ENCODE measurements around the gene GYS2.

Gene GYS2

DNA sequence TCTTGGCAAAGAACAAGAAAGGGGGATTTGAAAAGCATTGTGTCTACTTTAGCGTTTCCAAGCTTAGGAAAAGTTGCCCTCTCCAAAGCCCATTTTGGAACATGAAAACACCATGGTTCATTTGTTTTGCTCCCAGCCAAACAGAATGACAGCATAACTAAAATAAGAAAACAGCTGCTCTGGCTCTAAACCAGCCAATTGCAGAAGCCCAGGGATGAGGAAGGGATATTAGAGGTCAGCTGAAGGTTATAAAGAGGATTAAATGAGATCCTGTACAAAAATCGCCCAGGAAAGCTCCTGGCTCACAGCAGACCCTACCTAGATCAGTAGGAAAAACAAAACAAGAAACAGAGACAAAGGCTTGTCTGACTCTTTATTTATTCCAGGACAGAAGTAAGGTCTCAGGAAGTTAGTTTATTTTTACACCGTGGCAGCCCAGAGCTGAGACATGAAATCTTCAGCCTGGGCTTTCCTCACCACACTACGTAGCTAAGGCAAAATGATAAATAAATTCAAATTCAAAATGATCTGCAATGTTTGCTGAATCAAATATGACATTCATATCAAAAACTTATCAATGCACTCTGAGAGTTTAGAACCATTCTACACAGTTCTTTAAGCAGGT is 52.7 kb downstream of the GYS2 start:
- no peak for DNase-seq

GRCh38 chr12:21547437-21547836 is 57.2 kb downstream of the GYS2 start:
- DNase-seq, result no peak

DNA sequence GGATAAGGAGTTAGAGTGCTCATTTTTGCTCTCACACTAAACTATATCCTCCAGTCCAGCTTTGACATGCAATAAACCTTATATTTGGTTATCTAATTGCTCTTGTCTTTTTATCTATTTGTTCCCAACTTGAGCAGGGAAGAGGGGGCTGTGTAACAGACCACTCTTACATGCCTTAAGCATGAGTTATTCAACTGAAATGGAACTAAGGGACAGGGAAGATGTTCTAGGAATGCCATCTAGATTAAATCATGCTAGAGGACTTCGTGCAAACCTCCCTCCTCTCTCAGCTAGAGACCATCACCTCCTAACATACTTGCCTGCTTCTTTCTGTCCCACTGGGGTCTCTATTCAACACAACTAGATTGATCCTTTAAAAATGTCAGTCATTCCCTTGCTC is 57.9 kb downstream of the GYS2 start:
- no peak for DNase-seq

DNA sequence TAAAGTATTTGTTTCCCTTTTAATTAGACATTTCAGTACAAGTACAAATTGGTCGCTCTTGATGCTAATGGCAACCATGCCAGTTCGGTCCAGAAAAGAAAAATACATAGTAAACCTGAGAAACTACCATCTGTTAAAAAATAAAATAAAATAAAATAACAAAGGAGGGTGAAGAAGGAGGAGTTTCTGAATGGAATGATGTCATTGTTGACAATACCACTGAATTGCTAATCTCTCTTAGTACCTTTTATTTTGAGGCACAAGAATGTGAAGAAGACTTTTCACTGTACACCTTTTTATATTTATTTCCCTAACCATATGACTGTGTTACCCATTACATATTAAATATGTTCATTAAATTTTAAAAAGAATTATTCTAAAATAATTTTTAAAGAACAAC is 59.1 kb downstream of the GYS2 start:
- DNase-seq, result no peak

GRCh38 chr12:21543151-21543550 is 61.5 kb downstream of the GYS2 start:
- DNase-seq, result no peak

GRCh38 chr12:21542403-21542802 is 62.2 kb downstream of the GYS2 start:
- no peak for DNase-seq

DNA sequence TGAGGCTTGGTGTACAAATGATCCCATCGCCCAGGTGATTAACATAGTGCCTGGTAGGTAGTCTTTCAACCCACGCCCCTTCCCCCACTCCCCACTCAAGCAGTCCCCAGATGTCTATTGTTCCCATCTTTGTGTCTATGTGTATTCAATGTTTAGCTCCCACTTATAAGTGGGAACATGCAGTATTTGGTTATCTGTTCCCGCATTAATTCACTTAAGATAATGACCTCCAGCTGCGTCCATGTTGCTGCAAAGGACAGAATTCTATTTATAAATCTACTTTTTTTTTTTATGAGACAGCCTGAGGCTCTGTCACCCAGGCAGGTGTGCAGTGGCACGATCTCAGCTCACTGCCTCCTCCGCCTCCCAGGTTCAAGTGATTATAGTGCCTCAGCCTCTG is 62.9 kb downstream of the GYS2 start:
- no peak for DNase-seq

GRCh38 chr12:21539797-21540196 is 64.8 kb downstream of the GYS2 start:
- no peak for DNase-seq

DNA sequence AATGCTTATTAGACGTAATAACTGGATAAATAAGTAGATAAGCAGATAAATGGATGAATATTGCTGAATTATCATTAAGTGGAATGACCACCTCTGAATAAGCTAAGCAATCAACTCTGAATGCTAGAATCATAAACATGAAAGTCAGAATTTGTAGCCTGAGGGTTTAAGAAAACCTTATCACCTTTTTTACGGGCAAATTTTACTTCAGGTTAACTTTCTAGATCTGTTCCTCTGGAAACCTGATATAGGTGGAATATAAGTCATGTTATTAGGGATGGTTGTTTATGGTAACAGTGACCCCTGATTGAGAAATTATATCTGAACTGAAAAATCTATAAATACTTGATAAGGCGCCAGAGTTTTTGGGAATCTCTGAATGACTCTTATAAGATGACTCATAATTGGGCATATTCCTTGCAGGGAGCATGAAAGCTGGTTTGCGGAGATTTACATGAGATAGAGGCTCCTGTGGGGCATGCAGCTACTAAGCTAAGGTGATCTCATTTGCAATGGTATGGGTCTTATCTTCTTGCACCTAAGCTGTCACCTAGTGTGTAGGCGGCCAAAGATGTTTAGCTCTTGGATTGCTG is 66.5 kb downstream of the GYS2 start:
- DNase-seq, result no peak

DNA sequence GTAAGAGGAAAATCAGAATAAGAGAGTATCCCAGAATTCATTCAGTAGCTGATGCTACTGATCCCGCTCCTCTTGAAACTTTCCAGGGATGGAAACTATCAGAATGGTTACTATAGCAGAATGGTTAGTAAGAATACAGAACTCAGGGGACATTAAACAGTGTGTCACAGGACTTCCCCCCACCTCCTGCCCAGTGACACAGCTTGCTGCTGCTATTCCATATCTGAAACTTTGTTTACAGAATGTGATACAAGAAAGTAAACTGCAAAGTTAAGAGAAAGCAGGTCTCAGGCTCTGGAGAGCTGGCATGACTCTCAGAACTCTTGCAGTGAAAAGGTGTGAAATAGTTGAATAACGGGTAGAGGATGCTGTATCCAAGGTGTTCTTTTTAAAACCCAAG is 75.2 kb downstream of the GYS2 start:
- DNase-seq, result no peak

GRCh38 chr12:21528953-21529352 is 75.7 kb downstream of the GYS2 start:
- DNase-seq, result no peak

DNA sequence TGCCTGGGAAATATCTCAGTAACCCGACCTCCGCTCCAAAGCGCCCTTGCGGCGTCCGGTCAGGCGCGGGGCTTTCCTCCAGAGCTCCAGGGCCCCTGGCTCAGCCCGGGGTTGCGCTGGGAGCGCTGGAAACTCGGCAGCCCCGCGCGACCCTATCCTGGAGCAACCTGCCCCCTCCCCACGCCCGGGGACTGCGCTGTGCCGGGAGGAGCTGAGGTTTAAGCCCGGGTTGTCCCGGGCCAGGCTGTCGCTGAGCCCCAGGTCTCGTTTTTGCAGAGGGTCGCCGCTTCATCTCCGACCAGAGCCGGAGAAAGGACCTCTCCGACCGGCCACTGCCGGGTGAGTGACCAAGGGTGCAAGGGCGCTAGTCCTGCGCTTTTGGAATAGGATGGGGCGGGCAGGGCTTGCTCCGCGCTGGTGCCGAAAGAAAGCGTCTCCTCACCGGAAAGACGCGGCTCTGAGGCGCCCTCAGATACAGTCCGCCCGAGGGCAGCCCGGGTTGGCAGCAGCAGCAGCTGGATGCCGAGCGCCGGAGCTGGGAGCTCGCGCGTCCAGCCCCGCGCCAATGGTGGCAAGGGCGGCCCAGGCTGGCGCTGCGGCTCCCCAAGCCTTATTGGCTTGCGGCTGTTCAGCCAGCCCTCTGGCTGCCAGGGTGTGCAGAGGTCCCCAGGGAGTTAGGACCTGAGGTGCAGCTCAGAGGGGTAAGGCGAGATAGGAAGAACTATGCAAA is 77.0 kb downstream of the GYS2 start:
- peak; percentile 68 for DNase-seq

DNA sequence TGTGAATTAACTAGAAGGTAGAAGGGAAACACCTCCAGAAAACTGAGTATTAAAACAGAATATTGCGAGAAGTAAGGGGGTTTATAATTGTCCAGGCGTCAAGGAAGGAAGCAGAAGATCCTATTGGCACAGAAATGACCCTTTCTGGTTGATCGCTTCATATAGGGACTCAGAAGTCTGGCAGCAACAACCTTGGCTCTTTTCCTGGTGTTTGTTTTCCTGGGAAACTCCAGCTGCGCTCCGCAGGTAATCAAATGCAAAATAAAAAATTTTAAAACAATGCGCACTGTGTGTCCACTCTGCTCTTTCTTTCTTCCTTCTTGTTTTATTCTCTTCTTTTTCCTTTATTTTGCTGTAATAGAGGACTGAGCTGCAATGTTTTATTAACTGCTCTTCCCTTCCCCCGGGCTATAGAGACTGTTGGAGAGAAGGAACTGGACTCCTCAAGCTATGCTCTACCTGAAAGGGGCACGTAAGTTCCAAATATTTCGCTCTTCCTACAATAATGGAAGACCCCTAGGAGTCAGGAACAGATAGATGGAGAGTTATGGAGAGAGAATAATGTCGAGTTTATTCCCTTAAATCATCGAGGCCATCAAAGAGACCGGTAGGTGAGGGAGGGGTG is 77.8 kb downstream of the GYS2 start:
- DNase-seq, result no peak

DNA sequence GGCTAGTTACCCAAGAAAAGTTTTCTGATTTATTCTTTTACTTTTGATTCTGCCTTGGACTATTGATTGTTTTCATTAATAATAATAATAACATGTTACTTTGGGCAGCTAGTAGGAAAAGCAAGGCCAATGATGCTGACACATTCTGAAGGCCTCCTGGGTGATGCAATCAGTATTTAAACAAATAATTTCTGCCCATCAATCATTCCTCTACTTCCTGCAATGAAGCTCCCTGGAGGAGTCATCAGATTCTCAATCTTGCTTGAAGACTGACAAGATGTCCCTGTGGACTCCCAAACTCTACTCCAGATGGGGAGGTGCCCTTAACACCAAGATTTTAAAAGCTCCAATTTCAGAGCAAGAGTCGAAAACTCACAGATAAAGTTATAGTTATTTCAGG is 78.6 kb downstream of the GYS2 start, which contains the start of gene SPX:
SPX (plus strand) TSS at position 244 of the 400 bp plus-strand sequence. CDS start 177 bp downstream, outside the sequence.
- no peak for DNase-seq

DNA sequence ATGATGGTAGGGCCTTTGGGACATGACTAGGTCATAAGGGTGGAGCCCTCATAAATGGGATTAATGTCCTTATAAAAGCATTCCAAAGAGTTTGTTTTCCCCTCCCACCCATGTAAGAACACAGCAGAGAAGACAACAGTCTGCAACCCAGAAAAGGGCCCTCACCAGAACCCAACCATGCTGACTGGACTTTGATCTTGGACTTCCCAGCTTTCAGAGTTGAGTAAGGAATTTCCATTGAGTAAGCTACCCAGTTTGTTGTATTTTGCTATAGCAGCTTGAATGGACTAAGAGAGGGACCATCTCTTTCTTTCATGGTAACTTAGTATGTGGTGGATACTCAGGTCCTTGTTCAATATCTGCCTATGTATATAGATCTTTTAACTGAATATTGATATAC is 81.5 kb downstream of the GYS2 start:
- DNase-seq, result no peak

DNA sequence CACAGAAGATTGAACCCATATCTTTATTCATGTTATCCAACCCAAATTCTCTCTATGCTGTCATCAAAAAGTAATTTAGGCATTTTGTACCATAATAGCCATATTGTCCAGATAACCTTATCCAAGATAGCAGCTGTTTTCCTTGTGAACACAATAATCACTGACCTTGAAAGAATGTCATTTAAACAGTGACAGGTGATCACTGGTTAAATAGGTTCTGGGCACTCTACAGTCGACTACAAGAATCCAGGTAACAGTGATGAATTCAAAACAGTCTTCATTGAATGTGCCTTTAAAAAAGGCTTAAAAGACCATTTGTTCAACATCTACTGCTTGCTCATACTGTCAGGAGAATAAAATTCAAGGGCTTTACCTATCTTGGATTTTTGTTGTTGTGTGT is 83.1 kb downstream of the GYS2 start:
- DNase-seq, result no peak

DNA sequence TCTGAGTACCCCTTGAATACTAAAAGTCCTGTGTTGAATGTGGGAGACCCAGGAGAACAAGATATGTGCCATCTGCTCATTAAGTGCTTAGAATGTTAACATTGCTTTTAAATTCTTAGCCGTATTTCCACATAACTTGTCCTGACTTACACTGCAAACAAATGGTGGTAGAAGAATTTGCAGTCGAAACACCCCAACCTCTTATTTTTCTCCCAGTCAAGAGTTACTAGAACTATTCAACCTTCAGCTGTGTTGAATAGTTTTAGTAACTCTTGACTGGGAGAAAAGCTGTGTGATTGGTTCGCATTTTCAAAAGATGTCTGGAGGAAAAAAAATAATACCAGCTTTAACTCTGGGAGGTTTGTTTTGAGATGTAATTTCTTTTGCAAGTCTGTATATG is 86.2 kb downstream of the GYS2 start:
- no peak for DNase-seq

- no peak for DNase-seq
Observed at GRCh38 chr12:21516281-21516680, 88.4 kb downstream of the GYS2 start.

DNA sequence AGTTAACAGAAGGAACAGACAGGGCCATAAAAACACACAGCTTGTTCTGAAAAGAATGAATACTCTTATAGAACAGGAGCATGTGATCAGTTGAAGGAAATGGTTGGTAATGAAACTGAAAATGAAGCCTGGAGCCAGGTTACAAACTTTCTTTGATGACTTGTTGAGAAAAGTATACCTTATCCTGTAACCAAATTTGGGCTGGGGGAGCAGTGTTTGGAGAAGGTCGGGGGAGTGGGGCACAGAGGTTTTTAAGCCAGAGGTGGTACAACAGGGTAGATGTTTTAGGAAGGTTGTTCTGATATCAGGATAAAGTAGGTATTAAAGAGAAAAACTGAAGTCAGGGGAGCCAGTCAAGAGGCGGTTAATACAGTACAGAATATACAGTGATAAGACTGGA is 94.9 kb downstream of the GYS2 start:
- DNase-seq, result no peak

- DNase-seq, result no peak
Observed at GRCh38 chr12:21507849-21508248, 96.8 kb downstream of the GYS2 start.

- no peak for DNase-seq
Observed at GRCh38 chr12:21505888-21506287, 98.8 kb downstream of the GYS2 start.

- no peak for DNase-seq
Observed at GRCh38 chr12:21502872-21503271, 101.8 kb downstream of the GYS2 start.

- DNase-seq, result no peak
Observed at GRCh38 chr12:21502164-21502496, 102.5 kb downstream of the GYS2 start.
